CD1c-positive myeloid dendritic cell (primary cell): Measurements from ENCODE around the gene C5.

Experiments
- DNase-seq: peaks from one replicate; pipeline ENCODE4 v3.0.0-alpha.2; 2016; ENCODE audit errors: extremely low spot score

C5 gene

DNA sequence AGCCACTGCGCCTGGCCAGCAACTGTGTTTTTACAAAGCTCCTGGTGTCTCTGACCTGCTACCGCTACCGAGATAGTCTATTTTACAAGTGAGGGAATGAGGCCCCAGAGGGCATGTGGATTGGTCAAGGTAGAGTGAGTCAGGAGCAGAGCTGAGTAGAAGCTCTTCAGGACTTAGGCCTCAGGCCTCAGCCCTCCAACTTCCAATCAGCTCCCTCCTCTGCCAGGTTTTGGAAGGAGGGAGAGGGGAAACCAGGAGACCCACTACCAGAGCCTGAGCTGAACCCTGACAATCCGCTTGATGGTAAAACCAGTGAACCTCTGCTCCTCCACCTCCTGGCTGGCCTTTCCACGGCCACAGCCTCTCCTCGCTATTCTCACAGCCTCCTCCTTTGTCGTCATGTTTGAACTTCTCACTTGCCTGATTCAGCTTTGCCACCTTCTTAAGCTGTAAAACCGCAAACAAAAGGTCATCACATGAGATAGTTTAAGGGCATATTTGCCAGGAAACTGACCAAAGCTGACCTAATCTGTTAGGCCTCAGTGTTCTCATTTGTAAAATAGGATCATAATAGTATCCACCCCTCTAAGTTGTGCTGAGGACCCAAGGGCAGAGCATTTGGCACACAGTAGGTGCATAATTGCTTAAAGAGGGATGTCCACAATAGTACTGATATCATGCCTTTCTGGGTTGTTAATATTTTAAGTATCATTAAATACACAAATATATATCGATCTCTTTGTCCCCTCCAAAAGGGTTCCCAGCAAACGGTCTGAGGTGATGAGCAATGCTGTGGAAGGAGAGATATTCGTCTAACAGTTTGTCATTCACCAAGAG lies 125.2 kb downstream of the C5 start:
- DNase-seq = peak; percentile 26

DNA sequence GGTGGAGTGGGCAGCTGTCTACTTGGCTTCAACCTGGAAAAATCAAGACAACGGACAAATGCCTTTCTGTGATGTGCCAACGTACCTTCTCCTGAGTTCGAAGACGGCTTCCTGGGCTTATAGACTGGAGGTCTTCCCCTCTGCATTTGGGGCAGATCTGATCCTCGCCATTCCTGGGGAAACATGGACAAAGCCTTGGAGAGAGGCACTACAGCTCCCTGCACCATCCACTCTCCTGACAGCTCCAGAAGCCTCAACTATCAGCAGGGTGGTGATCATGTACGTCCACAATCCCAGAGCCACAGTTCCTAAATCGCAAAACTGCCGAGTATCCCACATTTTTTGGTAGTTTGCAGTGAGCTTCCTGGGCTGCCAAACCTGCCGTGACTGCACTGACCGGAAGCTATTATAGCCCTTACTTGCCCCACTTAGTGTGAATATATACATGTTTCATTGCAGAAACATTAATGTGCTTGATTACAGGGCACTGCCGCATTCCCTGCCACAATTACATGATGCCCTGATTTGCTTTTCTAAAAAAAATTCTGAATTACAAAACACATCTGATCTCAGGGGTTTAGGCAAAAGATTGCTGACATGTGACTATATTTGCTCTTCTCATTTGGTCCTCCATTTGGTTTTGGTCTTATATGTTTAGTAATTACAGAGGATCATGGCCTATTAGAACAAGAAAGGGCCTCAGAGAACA lies 126.3 kb downstream of the C5 start:
- DNase-seq = no peak

DNA sequence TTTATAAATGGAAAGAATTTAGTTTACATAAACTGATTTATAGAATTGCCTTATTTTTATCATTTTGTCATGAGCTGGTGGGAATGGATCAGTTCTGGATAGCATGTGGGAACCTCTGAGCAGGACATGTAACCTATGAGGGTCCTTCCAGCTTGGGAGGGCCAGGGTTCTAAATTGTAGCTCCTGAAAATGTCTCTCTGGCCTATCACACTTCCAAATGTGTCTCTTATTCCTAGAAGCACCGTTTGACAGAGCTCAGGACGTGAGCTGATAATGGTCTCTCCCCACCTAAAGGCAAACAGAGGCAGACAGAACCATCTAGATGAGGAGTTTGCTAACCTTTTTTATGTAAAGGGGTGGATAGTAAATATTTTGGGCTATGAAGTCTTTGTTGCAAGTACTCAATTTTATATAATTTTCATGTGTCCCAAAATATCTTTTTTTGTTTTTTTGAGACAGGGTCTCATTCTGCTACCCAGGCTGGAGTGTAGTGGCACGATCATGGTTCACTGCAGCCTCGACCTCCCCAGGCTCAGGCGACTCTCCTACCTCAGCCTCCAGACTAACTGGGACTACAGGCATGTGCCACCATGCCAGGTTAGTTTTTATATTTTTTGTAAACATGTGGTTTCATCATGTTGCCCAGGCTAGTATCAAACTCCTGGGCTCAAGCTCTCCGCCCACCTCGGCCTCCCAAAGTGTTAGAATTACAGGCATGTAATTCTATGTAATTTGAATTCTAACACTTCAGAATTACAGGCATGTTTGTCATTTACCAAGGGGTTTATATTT lies 127.5 kb downstream of the C5 start:
- no peak for DNase-seq

DNA sequence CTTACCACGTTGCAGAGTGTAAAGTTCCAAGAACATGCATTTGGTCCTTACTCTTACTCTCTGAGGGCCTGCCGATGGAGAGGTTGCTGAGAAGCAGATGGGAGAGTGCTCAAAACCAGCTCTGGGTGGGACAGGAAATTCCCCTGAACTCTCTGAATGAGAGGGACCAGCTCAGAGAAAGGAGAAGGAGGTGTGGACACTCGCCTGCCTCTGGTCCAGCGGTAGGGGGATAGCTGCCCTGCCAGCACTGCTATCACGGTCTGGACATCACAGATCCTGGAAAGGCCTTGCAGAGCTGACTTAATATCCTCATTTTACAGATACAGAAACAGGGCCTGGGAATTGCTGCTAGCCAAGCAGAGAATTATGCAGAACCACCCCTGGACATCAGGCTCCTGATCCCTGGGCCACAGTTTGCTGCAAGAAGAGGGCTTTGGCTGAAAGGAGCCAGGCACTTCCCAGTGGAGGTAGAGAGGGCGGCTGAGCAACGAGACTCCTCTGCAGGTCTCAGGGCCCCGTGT lies 128.4 kb downstream of the C5 start:
- no peak for DNase-seq

DNA sequence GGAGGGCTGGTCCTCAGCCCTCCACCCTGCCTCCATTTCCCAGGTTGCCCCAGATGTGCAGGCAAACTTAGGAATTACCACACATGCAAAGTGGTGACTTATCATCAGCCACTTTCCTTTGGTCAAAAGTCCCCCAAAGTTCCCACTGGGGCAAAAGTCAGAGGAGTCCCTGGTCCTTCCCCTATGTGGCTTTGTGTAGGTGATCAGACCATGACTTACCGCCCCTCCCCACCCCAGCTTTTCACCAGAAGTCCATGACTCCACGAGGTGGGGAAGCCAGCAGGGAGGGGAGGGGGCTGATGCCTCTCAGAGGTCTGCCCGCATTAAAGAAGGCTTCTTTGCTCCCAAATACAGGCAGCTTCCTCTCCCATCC lies 129.3 kb downstream of the C5 start:
- peak; percentile 56 for DNase-seq

DNA sequence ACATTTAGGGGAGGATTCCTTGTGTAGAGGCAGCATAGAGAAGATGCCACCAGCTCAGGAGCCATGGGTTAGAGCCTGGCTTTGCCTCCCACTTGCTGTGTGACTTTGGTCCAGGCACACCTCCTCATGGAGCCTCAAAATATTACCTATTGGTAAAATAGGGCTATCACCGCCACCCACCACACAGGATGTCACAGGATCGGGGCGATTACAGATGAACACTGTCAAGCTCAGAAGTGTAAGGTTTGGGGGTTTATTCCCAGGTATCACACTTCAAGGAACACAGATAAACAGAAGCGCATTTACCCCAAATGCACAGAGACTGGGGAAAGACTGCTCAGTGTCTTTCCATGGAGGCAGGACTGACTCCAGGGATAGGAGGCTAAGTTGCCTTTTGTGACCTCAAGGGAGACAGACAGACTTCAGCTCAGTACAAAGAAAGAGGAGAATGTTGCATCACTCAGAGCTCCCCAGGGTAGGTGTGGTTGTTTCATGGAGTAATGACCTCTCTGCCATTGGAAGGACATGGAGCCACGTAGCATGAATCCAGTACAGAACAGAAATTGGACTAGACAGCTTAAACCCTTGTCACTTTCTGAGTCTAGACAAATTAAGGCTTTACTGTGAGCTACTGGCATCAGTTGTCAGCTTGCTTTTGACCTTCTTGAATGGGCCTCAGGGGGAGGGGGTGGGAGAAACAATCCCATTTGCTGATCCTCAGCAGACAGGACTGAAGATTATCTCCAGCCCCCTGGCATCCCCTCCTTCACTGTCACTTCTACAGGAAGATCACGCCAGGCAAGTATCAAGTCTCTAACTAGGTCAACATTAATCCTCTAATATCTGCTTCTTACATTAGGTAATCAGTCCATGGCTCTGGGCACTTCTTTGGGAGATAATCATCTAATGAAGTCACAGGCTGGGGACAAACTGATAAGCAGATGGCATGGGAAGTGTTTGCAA lies 130.0 kb downstream of the C5 start:
- no peak for DNase-seq

DNA sequence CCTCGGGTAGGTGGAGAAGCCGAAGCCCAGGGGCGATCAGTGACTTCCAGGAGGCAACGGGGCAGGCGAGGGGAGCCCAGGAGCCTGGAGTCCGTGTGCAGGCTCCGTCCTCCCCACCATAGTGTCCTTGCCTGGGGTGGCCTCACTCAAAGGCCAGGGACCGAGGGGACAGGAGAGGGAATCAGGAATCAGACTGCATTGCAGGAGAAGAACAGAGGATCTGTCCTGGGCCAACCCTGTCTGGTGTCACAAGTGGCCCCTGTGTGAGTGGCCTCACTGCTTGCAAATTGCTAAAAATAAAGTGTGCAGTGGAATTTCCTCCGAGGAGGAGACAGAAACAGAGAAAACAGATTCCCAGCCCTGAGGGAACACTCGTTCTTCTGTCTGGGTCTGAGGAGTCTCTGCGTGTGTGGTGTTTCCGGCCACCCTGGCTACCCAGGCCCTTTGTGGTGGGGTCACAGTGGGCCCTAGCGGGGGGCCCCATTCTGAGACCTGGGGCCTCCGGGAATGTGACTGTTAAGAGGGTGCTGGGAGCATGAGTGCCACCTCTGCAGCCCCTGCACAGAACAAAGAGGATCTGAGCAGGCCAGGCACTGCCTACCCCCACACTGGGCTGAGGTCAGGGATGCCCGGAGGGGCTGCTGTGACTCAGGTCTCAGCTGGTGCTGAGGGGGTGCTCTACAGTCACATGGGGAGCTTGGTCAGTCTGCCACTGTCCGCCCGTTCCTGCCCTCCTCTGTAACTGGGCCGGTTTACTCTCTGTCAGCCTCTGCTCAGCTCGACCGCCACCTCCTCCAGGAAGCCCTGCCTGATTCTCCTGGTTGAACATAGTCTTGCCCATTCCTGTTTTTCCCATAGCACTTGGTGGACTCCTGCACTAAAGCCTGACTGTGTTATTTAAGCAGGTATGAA lies 130.9 kb downstream of the C5 start:
- DNase-seq = peak; percentile 32

DNA sequence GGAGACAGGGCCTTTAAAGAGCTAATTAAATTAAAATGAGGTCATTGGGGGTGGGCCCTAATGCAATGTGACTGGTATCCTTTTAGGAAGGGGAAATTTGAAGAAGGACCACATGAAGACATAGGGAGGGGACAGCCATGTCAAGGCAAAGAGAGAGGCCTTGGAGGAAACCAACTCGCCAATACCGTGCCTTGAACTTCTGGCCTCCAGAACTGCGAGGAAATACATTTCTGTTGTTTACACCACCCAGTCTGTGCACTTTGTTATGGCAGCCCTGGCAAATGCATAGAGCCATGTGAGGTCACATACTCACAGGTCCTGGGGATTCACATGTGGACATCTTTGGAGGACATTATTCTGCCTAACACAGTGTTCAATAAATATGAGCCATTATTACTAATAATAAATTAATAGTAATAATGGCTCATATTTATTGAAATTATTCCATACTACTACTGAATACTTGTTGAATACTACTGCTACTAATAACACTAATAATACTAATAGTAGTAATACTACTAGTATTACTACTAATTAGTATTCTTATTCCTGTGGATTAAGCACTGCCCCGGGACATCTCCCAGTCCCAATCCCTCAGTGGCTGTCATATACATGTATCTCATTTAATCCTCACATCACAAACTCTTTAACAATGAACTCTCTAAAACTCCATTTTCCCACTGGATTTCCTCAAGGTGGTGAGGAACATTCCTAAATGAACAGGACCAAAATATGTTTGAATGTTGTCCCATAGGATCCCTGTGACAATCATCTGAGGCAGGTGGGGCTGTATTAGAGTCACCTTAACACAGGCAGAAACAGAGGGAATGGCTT lies 131.9 kb downstream of the C5 start:
- no peak for DNase-seq

DNA sequence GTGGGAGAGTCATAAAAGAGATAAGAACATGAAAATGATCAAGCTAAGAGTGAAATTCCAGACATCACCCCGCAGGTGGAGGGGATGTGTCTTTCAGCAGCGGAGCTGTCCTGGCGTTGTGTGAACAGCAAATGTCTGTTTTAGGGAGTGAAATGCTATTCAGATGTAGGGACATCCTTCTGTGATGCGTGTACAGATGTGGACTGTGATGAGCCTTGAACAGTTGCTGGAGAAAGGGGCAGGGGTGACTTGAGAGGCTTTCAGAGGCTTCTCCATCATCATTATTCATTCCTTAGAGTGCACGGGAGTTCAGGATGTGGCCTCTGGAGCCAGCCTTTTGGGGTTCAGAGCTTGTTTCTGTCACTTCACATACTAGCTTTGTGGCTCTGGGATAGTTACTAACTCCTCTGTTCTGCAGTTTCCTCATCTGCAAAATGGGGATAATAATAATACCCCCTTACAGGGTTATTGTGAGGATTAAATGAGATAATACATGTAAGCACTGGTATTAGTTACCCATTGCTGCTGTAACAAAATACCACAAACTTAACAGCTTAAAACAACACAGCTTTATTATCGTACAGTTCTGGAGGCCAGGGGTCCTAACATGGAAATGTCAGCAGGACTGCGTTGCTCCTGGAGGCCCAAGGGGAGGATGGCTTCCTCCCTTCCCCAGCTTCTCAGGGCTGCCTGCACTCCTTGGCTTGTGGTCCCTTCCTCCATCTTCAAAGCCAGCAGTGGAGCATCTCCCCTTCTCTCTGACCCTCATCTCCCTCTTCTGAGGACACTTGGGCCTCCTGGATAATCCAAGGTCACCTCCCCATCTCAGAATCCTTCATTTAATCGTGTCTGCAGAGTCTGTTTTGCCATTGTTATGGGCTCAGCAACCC lies 132.8 kb downstream of the C5 start:
- DNase-seq = no peak

DNA sequence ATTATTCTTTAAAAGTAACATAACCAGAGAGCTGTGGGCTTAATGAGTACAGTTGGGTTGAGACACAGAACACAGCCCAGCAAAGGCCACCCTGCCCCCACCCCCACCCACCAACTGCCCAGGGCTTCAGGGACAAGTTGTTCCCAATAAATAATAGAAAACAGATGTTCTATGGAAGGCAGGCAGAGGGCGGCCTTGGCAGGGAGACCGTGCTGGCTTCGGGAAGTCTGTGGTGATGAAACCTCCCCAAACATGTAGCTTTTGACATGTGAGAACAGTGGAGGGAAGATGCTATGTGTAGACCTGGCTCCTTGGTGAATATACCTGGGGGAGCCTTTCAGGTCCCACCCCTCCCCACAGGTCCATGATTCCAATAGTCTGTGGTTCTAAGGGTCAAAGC lies 133.5 kb downstream of the C5 start:
- DNase-seq = no peak

DNA sequence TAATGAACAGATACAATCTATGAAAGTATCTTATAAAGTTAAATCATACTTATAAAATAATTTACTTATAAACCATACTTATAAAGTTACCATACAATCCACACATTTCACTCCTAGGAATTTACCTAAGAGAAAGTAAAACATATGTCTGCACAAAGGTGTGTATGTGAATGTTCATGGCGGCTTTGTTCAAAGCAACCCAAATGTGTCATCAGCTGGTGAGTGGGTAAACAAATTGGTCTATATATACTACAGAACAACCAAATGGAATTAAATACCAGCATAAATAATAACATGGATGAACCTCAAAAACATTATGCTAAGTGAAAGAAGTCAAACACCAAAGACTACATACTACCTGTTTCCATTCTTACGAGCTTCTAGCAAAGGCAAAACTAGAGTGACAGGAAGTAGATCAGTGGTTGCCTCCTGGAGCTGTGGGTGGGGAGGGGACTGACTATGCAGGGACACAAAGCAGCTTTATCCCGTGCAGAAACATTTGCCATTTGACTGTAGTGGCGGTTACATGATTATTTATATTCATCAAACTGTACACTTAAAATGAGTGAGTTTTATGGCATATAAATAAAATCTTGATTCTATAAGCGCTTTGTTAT lies 134.1 kb downstream of the C5 start:
- DNase-seq = peak; percentile 38

DNA sequence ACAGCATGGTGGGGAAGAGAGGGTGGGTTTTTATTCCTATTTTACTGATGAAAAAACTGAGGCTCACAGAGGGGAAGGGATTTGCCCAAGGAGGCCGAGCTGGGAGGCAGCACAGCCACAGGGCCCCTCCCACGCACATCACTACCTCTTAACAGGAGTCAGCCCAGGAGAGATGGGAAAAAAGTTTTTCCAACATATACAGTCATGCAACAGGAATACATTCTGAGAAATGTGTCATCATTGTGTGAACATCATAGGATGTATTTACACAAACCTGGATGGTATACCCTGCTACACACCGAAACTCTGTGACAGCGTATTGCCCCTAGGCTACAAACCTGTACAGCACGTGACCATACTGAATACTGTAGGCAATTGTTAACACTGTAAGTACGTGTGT lies 135.1 kb downstream of the C5 start:
- DNase-seq = no peak

DNA sequence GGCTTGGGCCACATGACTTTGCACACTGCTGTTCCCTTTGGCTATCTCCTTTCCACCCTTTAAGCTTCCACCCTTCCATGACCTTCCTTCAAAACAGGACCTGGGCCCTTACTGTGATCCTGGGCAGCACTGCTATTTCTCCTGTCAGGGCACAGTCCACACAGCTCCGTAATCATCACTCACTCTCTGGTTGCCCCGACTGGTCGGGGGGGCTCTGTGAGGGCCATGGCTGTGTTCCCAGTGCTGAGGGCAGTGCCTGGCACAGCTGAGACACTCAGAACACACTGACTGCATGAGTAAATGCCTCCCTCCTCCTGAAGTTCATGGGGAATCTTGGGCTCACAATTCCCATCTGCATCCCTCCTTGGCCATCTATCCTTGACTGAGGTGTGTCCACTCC lies 135.7 kb downstream of the C5 start:
- DNase-seq = no peak

DNA sequence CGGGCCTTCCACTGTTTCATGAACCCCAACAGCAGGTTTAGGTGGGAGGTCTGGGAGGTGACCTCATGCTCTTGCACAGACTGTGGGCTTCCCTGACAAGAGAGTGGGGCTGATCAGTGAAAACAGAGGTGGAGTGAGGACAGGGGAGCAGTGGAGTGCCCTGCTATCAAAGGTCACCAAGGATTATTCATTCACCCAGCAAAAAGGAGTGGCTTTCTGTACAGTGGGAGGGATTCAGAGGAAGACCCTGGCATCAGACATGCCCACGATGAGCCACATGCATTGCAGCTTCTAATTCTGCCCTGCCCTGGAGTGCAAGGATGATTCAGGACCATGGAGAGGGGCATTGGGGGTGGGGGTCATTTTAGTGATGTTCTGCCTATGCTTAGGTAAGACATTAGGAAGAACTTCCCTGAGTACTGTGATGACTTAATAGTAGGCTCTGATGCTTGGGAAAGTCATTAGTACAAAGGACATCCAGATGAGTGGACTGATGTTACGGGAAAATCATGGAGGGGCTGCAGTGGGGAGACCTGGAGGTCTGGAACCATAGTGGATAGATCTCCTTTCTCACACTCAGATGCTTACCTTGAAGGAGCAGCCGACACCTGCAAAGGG lies 136.3 kb downstream of the C5 start:
- DNase-seq = no peak

DNA sequence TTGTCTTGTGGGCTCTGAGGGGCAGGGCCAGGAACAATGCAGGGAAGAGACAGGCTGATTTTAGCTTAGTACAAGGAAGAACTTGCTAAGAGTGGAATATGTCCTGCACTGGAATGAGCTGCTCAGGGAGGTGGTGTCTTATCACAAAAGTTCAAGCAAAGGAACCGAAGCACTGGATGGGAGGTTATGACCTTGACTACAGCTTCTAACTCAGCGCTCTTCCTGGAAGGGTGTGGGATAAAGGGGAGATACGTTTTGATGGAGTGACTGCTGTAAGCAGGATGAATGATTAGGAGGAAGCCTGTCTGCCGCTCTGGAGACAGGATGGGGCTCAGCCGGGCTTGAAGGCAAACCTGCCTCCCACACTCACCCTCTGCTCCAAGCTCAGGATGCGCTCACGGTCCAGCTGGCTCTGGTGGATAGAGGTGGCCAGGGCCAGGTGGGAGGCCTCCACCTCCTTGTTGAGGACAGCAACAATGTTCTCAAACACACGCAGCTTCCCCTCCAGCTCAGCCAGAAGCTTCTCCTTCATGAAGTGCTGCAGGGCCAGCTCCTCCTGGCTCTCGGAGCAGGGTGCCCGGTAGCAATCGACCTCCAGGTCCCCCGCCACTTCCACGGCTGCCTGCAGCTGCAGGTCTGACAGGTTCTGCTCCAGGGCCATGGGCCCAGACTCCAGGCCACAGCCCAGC lies 137.0 kb downstream of the C5 start:
- DNase-seq = no peak

DNA sequence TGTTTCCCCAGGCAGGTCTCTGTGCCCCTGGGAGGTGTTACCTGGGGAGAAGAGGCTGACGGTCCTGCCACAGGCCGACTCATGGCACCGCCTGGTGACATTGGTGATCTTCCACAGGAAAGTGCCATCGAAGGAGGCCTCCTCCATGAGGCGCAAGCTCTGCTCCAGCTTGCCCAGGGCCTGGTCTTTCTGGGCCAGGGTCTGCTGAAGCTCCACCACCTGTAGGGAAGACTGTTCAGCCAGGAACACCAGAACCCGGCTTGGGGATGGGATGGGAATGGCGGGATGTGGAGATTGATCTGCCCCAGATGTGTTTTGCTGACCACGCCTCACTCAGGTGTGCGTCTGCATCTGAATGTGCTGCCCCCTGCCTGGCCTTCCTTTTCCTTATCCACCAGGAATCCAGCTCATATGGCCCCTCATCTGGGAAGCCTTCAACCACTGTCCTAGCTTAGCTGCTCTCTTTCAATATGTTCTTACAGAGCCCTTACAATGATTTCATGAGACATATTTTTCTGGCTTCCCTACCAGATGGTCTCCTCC lies 138.7 kb downstream of the C5 start:
- no peak for DNase-seq
